ENCODE measurements around the gene TCHHL1.

The TCHHL1 gene

DNA sequence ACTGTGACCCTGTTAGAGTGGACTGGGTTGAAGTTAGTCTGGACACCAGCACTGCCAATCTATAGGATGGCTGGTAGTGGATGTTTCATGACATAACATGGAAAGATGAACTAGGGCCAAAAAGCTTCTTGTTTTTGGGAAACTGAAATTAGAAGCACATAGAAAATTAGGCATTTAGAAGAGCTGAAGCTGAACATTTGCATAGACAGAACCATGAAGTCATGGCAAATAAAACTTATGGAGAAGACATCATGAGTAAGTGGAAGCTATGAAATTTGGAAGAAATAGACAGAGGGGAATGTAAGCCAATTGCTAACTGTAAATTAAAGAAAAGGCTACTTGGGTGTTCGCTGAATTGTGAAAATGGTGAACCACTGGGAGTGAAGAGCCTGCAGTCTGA, 49.4 kb downstream of the TCHHL1 start:
- H3K27ac ChIP-seq (ENCODE audit: low read length) = no peak overlapping the region
- peaks cover 40% of the 10 kb centered on the region for H3K27me3 ChIP-seq (ENCODE audit: low read depth, low read length)
- H3K4me2 ChIP-seq (ENCODE audit: low read length) = no peak overlapping the region
- no peak overlapping the region for H3K4me3 ChIP-seq (ENCODE audit: low read length)
- no peak overlapping the region for H2AFZ ChIP-seq (ENCODE audit: low read depth, low read length)
- no peaks in the 10 kb centered on the region for H3K36me3 ChIP-seq (replicated peaks; ENCODE audit: low read depth, low read length)
- H3K4me1 ChIP-seq (ENCODE audit: low read length) = peaks cover 32% of the 10 kb centered on the region
- no peak overlapping the region for H3K9ac ChIP-seq (ENCODE audit: low read length)
- H3K9me3 ChIP-seq (ENCODE audit: insufficient read depth, low read length) = no peaks in the 10 kb centered on the region
- TF ChIP-seq EZH2phosphoT487 (IDR thresholded peaks at IDR 0.05; ENCODE audit: low read depth) = no peak
- TF ChIP-seq, protein P1, sequence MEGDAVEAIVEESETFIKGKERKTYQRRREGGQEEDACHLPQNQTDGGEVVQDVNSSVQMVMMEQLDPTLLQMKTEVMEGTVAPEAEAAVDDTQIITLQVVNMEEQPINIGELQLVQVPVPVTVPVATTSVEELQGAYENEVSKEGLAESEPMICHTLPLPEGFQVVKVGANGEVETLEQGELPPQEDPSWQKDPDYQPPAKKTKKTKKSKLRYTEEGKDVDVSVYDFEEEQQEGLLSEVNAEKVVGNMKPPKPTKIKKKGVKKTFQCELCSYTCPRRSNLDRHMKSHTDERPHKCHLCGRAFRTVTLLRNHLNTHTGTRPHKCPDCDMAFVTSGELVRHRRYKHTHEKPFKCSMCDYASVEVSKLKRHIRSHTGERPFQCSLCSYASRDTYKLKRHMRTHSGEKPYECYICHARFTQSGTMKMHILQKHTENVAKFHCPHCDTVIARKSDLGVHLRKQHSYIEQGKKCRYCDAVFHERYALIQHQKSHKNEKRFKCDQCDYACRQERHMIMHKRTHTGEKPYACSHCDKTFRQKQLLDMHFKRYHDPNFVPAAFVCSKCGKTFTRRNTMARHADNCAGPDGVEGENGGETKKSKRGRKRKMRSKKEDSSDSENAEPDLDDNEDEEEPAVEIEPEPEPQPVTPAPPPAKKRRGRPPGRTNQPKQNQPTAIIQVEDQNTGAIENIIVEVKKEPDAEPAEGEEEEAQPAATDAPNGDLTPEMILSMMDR (IDR thresholded peaks at IDR 0.05; ENCODE audit: low read depth, low read length) = no peak
- no peaks in the 10 kb centered on the region for H4K20me1 ChIP-seq (ENCODE audit: insufficient read depth, low read length)
- no peaks in the 10 kb centered on the region for H3K79me2 ChIP-seq (ENCODE audit: low read length)

DNA sequence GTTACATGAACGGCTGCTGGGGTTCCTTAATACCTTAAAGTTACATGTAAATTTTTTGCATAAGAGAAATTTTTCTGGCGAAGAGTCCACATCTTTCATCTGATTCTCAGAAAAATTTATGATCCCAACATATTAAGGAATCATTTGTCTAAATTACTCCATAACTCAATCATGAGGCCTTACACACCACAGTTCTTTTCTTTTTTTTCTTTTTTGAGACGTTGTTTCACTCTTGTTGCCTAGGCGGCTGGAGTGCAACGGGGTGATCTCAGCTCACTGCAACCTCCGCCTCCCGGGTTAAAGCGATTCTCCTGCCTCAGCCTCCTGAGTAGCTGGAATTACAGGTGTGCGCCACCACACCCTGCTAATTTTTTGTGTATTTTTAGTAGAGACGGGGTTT, 50.0 kb downstream of the TCHHL1 start:
- Histone ChIP-seq H4K20me1 (ENCODE audit: insufficient read depth, low read length) (no peaks in the 10 kb centered on the region), H2AFZ (ENCODE audit: low read depth, low read length) (no peak overlapping the region), H3K4me2 (ENCODE audit: low read length) (no peak overlapping the region), H3K4me3 (ENCODE audit: low read length) (no peak overlapping the region), H3K27me3 (ENCODE audit: low read depth, low read length) (peaks cover 40% of the 10 kb centered on the region), H3K27ac (ENCODE audit: low read length) (no peak overlapping the region), H3K79me2 (ENCODE audit: low read length) (no peaks in the 10 kb centered on the region), H3K9ac (ENCODE audit: low read length) (no peak overlapping the region), H3K36me3 (replicated peaks; ENCODE audit: low read depth, low read length) (no peaks in the 10 kb centered on the region), H3K4me1 (ENCODE audit: low read length) (peaks cover 37% of the 10 kb centered on the region), H3K9me3 (ENCODE audit: insufficient read depth, low read length) (no peaks in the 10 kb centered on the region)
- no peak for TF ChIP-seq EZH2phosphoT487 (IDR thresholded peaks at IDR 0.05; ENCODE audit: low read depth)
- TF ChIP-seq, protein P1 (IDR thresholded peaks at IDR 0.05; ENCODE audit: low read depth, low read length) = no peak

DNA sequence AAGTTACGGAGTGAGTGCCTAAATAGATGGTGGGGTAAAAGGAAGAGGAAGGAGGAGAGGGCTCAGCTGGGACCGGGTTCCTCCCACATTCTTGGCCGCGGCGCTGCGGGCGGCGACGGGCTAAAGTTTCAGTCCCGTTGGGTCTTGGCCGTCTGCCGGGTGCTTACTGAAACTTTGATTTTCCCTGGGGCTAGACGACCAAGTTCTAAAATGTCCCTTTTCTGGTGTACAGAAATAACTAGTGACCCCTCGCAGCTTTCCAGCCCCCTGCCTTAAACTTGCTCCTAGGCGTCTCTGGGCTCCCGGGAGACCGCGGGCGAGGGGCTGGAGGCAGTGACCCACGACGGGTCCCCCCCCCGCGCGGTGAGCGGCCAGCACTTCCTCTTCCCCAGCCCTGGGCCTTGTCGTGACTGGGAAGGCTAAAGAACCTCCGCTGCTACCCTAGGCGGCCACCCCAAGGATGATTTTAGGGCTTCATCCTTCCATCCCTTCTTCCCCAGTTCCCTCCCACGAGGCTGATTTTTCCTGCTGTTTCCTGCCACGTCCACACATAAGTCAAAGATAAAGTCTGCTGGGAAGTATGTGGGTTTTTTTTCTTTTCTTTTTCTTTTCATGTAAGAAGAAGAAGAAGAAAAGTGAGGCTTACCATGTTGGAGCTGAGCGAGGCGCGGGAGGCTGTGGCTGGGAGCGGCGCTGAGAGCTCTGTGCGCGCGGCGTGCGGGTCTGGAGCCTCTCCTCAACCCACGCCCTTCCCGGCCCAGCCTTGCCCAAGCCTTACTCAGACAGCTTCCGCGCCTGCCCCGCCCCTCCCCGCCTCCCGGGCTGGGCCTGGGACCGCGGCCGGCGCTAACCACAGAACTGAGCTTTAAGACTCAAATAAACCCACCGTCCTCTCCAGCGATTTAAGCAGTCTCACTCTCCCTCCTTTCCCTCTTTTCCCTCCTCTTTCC, 52.3 kb downstream of the TCHHL1 start, which contains the start of gene S100A11:
TSS of gene S100A11 (minus strand) at position 738 of the 950 bp plus-strand sequence. CDS start at position 649, 89 bp downstream.
- Histone ChIP-seq H3K4me1 (ENCODE audit: low read length) (peaks cover 37% of the 10 kb centered on the region), H3K27ac (ENCODE audit: low read length) (no peak within 1 kb of the TSS), H3K4me2 (ENCODE audit: low read length) (peak within 1 kb of the TSS; percentile 89), H3K79me2 (ENCODE audit: low read length) (no peaks in the 10 kb centered on the region), H4K20me1 (ENCODE audit: insufficient read depth, low read length) (no peaks in the 10 kb centered on the region), H2AFZ (ENCODE audit: low read depth, low read length) (peak within 1 kb of the TSS; percentile 92), H3K27me3 (ENCODE audit: low read depth, low read length) (peaks cover 28% of the 10 kb centered on the region), H3K36me3 (replicated peaks; ENCODE audit: low read depth, low read length) (no peaks in the 10 kb centered on the region), H3K4me3 (ENCODE audit: low read length) (peak within 1 kb of the TSS; percentile 77), H3K9ac (ENCODE audit: low read length) (peak within 1 kb of the TSS; percentile 66), H3K9me3 (ENCODE audit: insufficient read depth, low read length) (no peaks in the 10 kb centered on the region)
- TF ChIP-seq, protein P1 (IDR thresholded peaks at IDR 0.05; ENCODE audit: low read depth, low read length) = no peak

DNA sequence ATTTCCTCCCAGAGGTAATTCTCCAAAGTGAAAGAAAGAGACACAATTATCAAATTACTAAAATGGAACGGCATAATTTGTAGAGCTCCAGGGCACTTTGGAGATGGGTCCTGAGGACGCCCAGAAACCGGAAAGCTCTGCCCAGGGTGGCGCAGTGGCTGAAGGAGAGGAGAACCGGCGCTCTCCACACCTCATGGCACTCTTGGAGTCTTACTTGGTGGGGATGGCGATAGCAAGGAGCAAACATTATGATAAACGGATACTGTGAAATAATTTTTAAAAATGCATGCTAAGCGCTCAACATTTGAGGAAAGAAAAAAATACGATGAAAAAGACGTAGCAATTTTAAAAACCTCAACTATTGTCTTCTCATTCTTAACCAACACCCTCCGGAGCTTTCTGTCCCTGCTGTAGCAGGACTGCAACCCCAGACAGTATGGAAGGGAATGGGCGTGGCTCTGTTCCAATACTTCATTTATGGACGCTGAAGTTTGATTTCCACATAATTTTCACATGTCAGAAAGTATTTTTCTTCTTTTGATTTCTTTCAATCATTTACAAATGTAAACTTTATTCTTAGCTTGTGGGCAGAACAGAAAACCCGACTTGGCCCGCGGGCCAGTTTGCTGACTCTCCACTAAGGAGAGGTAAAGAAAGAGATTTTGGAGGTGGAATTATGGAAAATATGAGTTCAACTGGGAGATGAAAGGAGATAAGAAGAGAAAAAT, 53.2 kb downstream of the TCHHL1 start:
- Histone ChIP-seq H3K4me1 (ENCODE audit: low read length) (peaks cover 37% of the 10 kb centered on the region), H4K20me1 (ENCODE audit: insufficient read depth, low read length) (no peaks in the 10 kb centered on the region), H3K9ac (ENCODE audit: low read length) (peak overlapping the region; percentile 66), H3K36me3 (replicated peaks; ENCODE audit: low read depth, low read length) (no peaks in the 10 kb centered on the region), H3K27ac (ENCODE audit: low read length) (peak overlapping the region; percentile 56), H3K4me3 (ENCODE audit: low read length) (peak overlapping the region; percentile 77), H3K4me2 (ENCODE audit: low read length) (peak overlapping the region; percentile 89), H2AFZ (ENCODE audit: low read depth, low read length) (peak overlapping the region; percentile 92), H3K27me3 (ENCODE audit: low read depth, low read length) (peaks cover 19% of the 10 kb centered on the region), H3K79me2 (ENCODE audit: low read length) (no peaks in the 10 kb centered on the region), H3K9me3 (ENCODE audit: insufficient read depth, low read length) (no peaks in the 10 kb centered on the region)
- no peak for TF ChIP-seq EZH2phosphoT487 (IDR thresholded peaks at IDR 0.05; ENCODE audit: low read depth)
- TF ChIP-seq, protein P1 (IDR thresholded peaks at IDR 0.05; ENCODE audit: low read depth, low read length) = no peak
